Endothelial cell of umbilical vein (primary cell): ENCODE measurements around the gene ZDHHC16. TPM values are rescaled to one million over a fixed set of nuclear protein-coding genes. Genes with fewer than 3 reads are reported as not detected.

Experiments used
- BruUV-seq: library from RNA; stranded (reverse); fragments of 400-500 nt; replicated peaks from 2 replicates; lab custom pipeline; 2021; lab: Mats Ljungman, UMichigan
- CTCF ChIA-PET: fragments of 300-600, 350-600 bp; sonication (Branson Sonifier 250); formaldehyde crosslinking; loops from one replicate; lab custom pipeline; 2021; ENCODE audit warnings: antibody characterized with exemption, inconsistent platforms; lab: Charles Lee
- POLR2A ChIA-PET: fragments of 300-600, 350-600 bp; sonication (Branson Sonifier 250); formaldehyde crosslinking; loops from one replicate; lab custom pipeline; 2021; ENCODE audit warnings: antibody characterized with exemption, inconsistent platforms; lab: Charles Lee
- DNase-seq: peaks from one replicate; pipeline ENCODE4 v3.0.0-alpha.2; 2011; ENCODE audit warnings: low read depth, low spot score
- FAIRE-seq: peaks from 2 replicates; lab custom pipeline; 2011; peaks lifted over from hg19 to GRCh38; lab: Jason Lieb, UNC
- H2AFZ ChIP-seq: 2 replicates; pipeline ENCODE4 v1.6.0; 2012; ENCODE audit warnings: low read depth, low read length, control low read depth, inconsistent platforms
- H3K27ac ChIP-seq: 2 replicates; pipeline ENCODE4 v1.5.1; 2011; ENCODE audit warnings: low read depth, mild to moderate bottlenecking, control low read depth, low read length, moderate library complexity; ENCODE audit not compliant: insufficient read depth
- H3K27me3 ChIP-seq, 2 experiments: 2 replicates each; pipeline versions ENCODE4 v1.6.0 to v1.6.1; 2011; ENCODE audit warnings: low read length in 2 of 2, mixed read lengths in 1 of 2; ENCODE audit not compliant: control insufficient read depth in 2 of 2, insufficient read depth in 2 of 2
- H3K36me3 ChIP-seq, 2 experiments: 2 replicates in 1 of 2; 3 replicates in 1 of 2; pipeline ENCODE4 v1.5.1; 2011; ENCODE audit warnings: low read length in 2 of 2, mild to moderate bottlenecking in 1 of 2, moderate library complexity in 1 of 2; ENCODE audit not compliant: control insufficient read depth in 2 of 2, insufficient read depth in 2 of 2; ENCODE audit errors: extremely low read depth in 1 of 2
- H3K4me1 ChIP-seq: 3 replicates; pipeline ENCODE4 v1.5.1; 2011; ENCODE audit warnings: mild to moderate bottlenecking, low read length; ENCODE audit not compliant: control insufficient read depth, insufficient read depth; ENCODE audit errors: extremely low read depth
- H3K4me2 ChIP-seq: 2 replicates; pipeline ENCODE4 v1.6.1; 2011; ENCODE audit warnings: low read length, control low read depth, mixed read lengths; ENCODE audit not compliant: insufficient read depth
- H3K4me3 ChIP-seq, 3 experiments: fragments of 200-600 bp in 1 of 3; sonication (generic), shearing (Covaris generic) in 1 of 3; replicated peaks in 1 of 3; 2 replicates each; pipeline ENCODE4 v1.5.1; 2011 to 2016; ENCODE audit warnings: control low read depth in 3 of 3, low read length in 3 of 3, mild to moderate bottlenecking in 2 of 3, inconsistent platforms in 1 of 3, low read depth in 1 of 3, moderate library complexity in 1 of 3; ENCODE audit not compliant: insufficient read depth in 1 of 3
- H3K79me2 ChIP-seq: 2 replicates; pipeline ENCODE4 v1.6.0; 2012; ENCODE audit warnings: low read length, inconsistent platforms; ENCODE audit not compliant: control insufficient read depth, insufficient read depth
- H3K9ac ChIP-seq: replicated peaks from 2 replicates; pipeline ENCODE3; 2011; ENCODE audit warnings: low read length, control low read depth; ENCODE audit not compliant: insufficient read depth; ENCODE audit errors: extremely low read depth
- H3K9me1 ChIP-seq: replicated peaks from 3 replicates; pipeline ENCODE4 v1.6.0; 2011; ENCODE audit warnings: mild to moderate bottlenecking, low read length; ENCODE audit not compliant: control insufficient read depth, insufficient read depth; ENCODE audit errors: extremely low read depth
- H3K9me3 ChIP-seq: replicated peaks from 2 replicates; pipeline ENCODE4 v1.5.1; 2012; ENCODE audit warnings: low read length, inconsistent platforms; ENCODE audit not compliant: control insufficient read depth, insufficient read depth
- H4K20me1 ChIP-seq: replicated peaks from 2 replicates; pipeline ENCODE3; 2011; ENCODE audit warnings: mild to moderate bottlenecking, low read length; ENCODE audit not compliant: control insufficient read depth, insufficient read depth; ENCODE audit errors: extremely low read depth
- EZH2 ChIP-seq: IDR thresholded peaks from 2 replicates; pipeline ENCODE4 v1.6.1; 2012; ENCODE audit warnings: borderline replicate concordance, low read depth, mild to moderate bottlenecking, moderate library complexity, low read length, inconsistent platforms; ENCODE audit not compliant: severe bottlenecking
- FOS ChIP-seq: IDR thresholded peaks from 2 replicates; pipeline ENCODE4 v1.6.1; 2011; ENCODE audit warnings: mild to moderate bottlenecking, low read length, moderate library complexity, borderline replicate concordance; ENCODE audit not compliant: insufficient read depth
- GATA2 ChIP-seq: IDR thresholded peaks from 2 replicates; pipeline ENCODE4 v1.7.0; 2011; ENCODE audit warnings: low read depth, mild to moderate bottlenecking, moderate library complexity, mixed read lengths, low read length; ENCODE audit not compliant: insufficient read length, insufficient read depth
- JUN ChIP-seq: IDR thresholded peaks from 2 replicates; pipeline ENCODE4 v1.6.1; 2011; ENCODE audit warnings: borderline replicate concordance, low read depth; ENCODE audit not compliant: insufficient read length, insufficient read depth
- MAX ChIP-seq: IDR thresholded peaks from 2 replicates; pipeline ENCODE4 v1.6.1; 2011; ENCODE audit not compliant: insufficient read depth, insufficient read length
- MYC ChIP-seq: IDR thresholded peaks from one replicate; pipeline ENCODE4 v1.6.1; 2011; ENCODE audit warnings: mild to moderate bottlenecking, low read depth, low read length
- POLR2A ChIP-seq: IDR thresholded peaks from 2 replicates; pipeline ENCODE4 v1.6.1; 2012; ENCODE audit warnings: low read depth, mild to moderate bottlenecking, control low read depth, low read length
- POLR2AphosphoS5 ChIP-seq: IDR thresholded peaks from 2 replicates; pipeline ENCODE4 v1.6.1; 2012; ENCODE audit warnings: low read depth, mild to moderate bottlenecking, control low read depth, low read length, moderate library complexity; ENCODE audit not compliant: insufficient read depth
- dilution Hi-C: fragments of 300-500 bp; cut with MboI; formaldehyde crosslinking; loops from one replicate; pipeline ENCODE4 v1.15.0; 2019; ENCODE audit warnings: low sequenced_read_pairs; ENCODE audit not compliant: extremely low pct_ligation_motif_present
- intact Hi-C: fragments of 100-400 bp; cut with micrococcal nuclease; formaldehyde crosslinking; loops from one replicate; pipeline ENCODE4 v1.10.0; 2022
- polyA plus RNA-seq, 4 experiments: library from polyadenylated mRNA; depleted of rRNA in 3 of 4; stranded (reverse) in 3 of 4; unstranded in 1 of 4; fragments of >200 nt; gene quantifications; 2 replicates each; pipeline versions ENCODE4 v1.2.1 to v1.2.3, GENCODE V29; 2011 to 2012; ENCODE audit warnings: missing spikeins in 1 of 4
- total RNA-seq: library from RNA; stranded (reverse); gene quantifications from 2 replicates; pipeline ENCODE4 v1.2.3, GENCODE V29; 2021
- TF ChIP-seq, protein P1 (sequence below), 2 donors: IDR thresholded peaks; 1 replicate in 1 of 2; 2 replicates in 1 of 2; pipeline ENCODE4 v1.5.1; 2011; ENCODE audit warnings: low read length in 2 of 2, mild to moderate bottlenecking in 2 of 2, moderate library complexity in 2 of 2, control low read depth in 1 of 2, inconsistent platforms in 1 of 2, low read depth in 1 of 2; ENCODE audit not compliant: insufficient read depth in 1 of 2; ENCODE audit errors: extremely low read depth in 1 of 2

The ZDHHC16 gene
- total and polyA plus RNA-seq, 2 donors (not counting 3 experiments of a cell fraction or from before 2014, with no cell fraction given), result 52.0 to 125 TPM

DNA sequence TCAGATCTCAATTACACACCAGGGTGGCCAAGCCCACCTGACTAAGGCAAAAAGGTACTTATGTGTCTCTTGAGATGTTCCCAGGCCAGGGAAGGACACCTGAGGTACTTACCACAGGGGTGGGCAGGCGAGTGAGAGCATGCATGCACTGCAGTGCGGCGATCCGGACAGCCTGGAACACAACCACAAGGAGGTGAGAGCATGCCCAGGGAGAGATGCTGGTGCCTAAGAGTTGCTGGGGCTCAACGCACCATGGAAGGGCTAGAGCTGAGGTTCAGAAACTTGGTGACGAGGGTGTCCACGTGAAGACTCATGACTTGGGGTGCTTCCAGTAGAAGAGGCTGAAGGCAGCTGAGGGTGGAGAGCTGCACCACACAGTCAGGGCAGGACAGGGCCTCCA is 13.1 kb downstream of the ZDHHC16 start:
- Histone ChIP-seq H3K9me1 (no peaks in the 10 kb centered on the region), H3K4me1 (no peaks in the 10 kb centered on the region), H3K9me3 (no peaks in the 10 kb centered on the region), H4K20me1 (no peaks in the 10 kb centered on the region), H3K27ac (no peak overlapping the region), H3K4me2 (no peak overlapping the region), H2AFZ (no peak overlapping the region), H3K9ac (no peak overlapping the region), H3K4me3 (no peak overlapping the region), H3K36me3 (peaks cover 40 to 68% of the 10 kb centered on the region in 2 experiments), H3K79me2 (no peaks in the 10 kb centered on the region), H3K27me3 (no peaks in the 10 kb centered on the region)
- POLR2A ChIA-PET, result interaction anchor here (0.8 kb wide), 1 partner anchor 15 kb away, joined by 3 read pairs; no protein-coding TSS in a partner anchor
- FAIRE-seq (no peak), DNase-seq (no peak)
- intact Hi-C loops (no loop called here), dilution Hi-C loops (no loop called here)
- TF ChIP-seq FOS (no peak), MYC (no peak), POLR2AphosphoS5 (no peak), MAX (no peak), POLR2A (no peak), GATA2 (no peak), JUN (no peak), EZH2 (no peak)
- TF ChIP-seq, protein P1, sequence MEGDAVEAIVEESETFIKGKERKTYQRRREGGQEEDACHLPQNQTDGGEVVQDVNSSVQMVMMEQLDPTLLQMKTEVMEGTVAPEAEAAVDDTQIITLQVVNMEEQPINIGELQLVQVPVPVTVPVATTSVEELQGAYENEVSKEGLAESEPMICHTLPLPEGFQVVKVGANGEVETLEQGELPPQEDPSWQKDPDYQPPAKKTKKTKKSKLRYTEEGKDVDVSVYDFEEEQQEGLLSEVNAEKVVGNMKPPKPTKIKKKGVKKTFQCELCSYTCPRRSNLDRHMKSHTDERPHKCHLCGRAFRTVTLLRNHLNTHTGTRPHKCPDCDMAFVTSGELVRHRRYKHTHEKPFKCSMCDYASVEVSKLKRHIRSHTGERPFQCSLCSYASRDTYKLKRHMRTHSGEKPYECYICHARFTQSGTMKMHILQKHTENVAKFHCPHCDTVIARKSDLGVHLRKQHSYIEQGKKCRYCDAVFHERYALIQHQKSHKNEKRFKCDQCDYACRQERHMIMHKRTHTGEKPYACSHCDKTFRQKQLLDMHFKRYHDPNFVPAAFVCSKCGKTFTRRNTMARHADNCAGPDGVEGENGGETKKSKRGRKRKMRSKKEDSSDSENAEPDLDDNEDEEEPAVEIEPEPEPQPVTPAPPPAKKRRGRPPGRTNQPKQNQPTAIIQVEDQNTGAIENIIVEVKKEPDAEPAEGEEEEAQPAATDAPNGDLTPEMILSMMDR (IDR thresholded peaks at IDR 0.05; ENCODE audit: extremely low read depth in 1 of 2, insufficient read depth in 1 of 2, low read depth in 1 of 2, low read length in 2 of 2), result no peak
- BruUV-seq, result no TSS peak
- CTCF ChIA-PET, result no interaction called here
